Pancreas (tissue), 10 donors: ENCODE results near the gene SLC25A34. TPM values are rescaled to one million over a fixed set of nuclear protein-coding genes. Genes with fewer than 3 reads are reported as not detected.

Source experiments
- ATAC-seq, 4 donors: fragments of 200-7000 bp; cut with Tn5 transposase; one replicate each; pipeline versions ENCODE4 v1.8.0 to v1.9.1; 2020; ENCODE audit warnings: mild to moderate bottlenecking in 4 of 4, moderate library complexity in 4 of 4
- DNase-seq, 6 donors: peaks; one replicate each; pipeline ENCODE4 v3.0.0-alpha.2; 2020
- FAIRE-seq: peaks from 2 replicates; lab custom pipeline; 2012; peaks lifted over from hg19 to GRCh38; lab: Jason Lieb, UNC
- H3K27ac ChIP-seq, 4 donors: fragments of 200-600 bp; sonication (generic); 1 replicate in 3 of 4; 2 replicates in 1 of 4; pipeline versions ENCODE4 v1.5.0 to v1.8.0; 2020
- H3K27me3 ChIP-seq, 4 donors: fragments of 200-600 bp; one replicate each; pipeline ENCODE4 v1.8.0; 2021
- H3K36me3 ChIP-seq, 3 donors: fragments of 200-600 bp; sonication (generic) in 1 of 3; one replicate each; pipeline versions ENCODE4 v1.5.0 to v1.8.0; 2020 to 2021
- H3K4me1 ChIP-seq, 3 donors: fragments of 200-600 bp; one replicate each; pipeline ENCODE4 v1.8.0; 2021
- H3K4me3 ChIP-seq, 4 donors: fragments of 200-600 bp; sonication (generic) in 2 of 4; one replicate each; pipeline versions ENCODE4 v1.5.0 to v1.8.0; 2020 to 2021
- H3K9me3 ChIP-seq, 4 donors: fragments of 200-600 bp; one replicate each; pipeline ENCODE4 v1.8.0; 2021
- WGBS, 2 donors: extraction: QIAGEN DNeasy Blood & Tissue Kit; methylation state at CpG; one replicate each; pipeline ENCODE4 v1.1.7; 2013; 5-methylcytosine and 5-hydroxymethylcytosine counted together
- intact Hi-C, 3 donors: fragments of 100-400 bp; cut with DNase I; formaldehyde crosslinking; loops; one replicate each; pipeline versions ENCODE4 v1.11.1 to v1.14.2; 2022
- polyA plus RNA-seq, 2 donors: library from polyadenylated mRNA; stranded (reverse); fragments of 200-250 nt; gene quantifications; one replicate each; pipeline ENCODE4 v1.2.3, GENCODE V29; 2013
- total RNA-seq, 6 donors: library from RNA; stranded (reverse); fragmentation: NEBNext Ultra II Directional in 4 of 6; extraction: Animal tissue kit (Norgen Biotek cat#: 25700) in 4 of 6; gene quantifications; one replicate each; pipeline versions ENCODE4 v1.2.1 to v1.2.4, GENCODE V29; 2021 to 2023
- TF ChIP-seq, protein P1 (sequence below), 4 donors: fragments of 200-600 bp; sonication (generic) in 3 of 4; IDR thresholded peaks; one replicate each; pipeline versions ENCODE4 v1.5.0 to v1.8.0; 2021; ENCODE audit warnings: antibody characterized with exemption in 4 of 4
- donor health status: healthy with polysubstance abuse.
- donor health status: DM: no; HTN: no; CAD: no; lungs with moderate emphysema.
- donor health status: DM: no; HTN: no; CAD: no.
- donor health status: control.
- donor health status: control.
- donor health status: Bipolar disorder and iron deficiency.
- donor health status: DM: yes; HTN: yes; CAD: no.
- donor health status: DM: no; HTN: no; CAD: no.
- donor health status: DM: no; HTN: no; CAD: no.
- donor health status: DM: yes; HTN: yes; CAD: no.

Gene SLC25A34
- 1 to 10 TPM in 5 of 6 donors, under 1 TPM in 1; 0.57 to 1.9 (median 1.8) TPM for total RNA-seq
- 1 to 10 TPM; 6.1 to 6.9 TPM for polyA plus RNA-seq

DNA sequence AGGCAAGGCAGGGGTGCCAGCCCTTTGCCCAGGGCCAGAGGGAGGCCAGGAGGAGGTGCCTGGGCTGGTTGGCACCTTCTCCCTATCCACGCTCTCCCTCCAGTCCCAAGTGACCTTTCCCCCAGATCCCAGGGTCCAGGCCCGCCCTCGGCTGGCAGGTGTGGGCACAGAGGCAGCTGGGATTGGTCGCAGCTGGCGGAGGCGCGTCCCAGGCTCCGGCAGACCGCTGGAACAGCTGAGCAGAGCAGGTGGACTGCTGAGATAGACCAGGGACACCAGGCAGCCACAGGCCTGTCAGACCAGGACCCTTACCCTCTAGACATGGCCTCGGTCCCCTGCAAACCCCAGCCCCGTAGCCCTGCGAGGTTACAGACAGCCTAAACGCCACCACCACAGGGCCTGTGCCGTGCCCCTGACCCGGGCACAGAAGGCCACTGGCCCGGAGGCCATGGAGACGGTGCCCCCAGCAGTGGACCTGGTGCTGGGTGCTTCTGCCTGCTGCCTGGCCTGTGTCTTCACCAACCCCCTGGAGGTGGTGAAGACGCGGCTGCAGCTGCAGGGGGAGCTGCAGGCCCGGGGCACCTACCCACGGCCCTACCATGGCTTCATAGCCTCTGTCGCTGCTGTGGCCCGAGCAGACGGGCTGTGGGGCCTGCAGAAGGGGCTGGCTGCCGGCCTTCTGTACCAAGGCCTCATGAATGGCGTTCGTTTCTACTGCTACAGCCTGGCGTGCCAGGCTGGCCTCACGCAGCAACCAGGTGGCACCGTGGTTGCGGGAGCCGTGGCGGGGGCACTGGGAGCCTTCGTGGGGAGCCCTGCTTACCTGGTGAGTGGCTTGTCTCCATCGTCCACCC, at the start of gene SLC25A34:
Gene SLC25A34, plus strand, starts transcription at position 221 of the 854 bp plus-strand sequence. Its CDS starts 228 bp downstream, at position 449.
- H3K9me3 ChIP-seq = no peaks in the 10 kb centered on the region
- H3K4me3 ChIP-seq = peak within 1 kb of the TSS in 2 of 4 donors; percentile 12 to 20
- WGBS, 2 donors = 25 to 27% methylated on average over 32 to 35 of the region's 35 CpGs
- no peaks in the 10 kb centered on the region for H3K27me3 ChIP-seq
- TF ChIP-seq, protein P1, sequence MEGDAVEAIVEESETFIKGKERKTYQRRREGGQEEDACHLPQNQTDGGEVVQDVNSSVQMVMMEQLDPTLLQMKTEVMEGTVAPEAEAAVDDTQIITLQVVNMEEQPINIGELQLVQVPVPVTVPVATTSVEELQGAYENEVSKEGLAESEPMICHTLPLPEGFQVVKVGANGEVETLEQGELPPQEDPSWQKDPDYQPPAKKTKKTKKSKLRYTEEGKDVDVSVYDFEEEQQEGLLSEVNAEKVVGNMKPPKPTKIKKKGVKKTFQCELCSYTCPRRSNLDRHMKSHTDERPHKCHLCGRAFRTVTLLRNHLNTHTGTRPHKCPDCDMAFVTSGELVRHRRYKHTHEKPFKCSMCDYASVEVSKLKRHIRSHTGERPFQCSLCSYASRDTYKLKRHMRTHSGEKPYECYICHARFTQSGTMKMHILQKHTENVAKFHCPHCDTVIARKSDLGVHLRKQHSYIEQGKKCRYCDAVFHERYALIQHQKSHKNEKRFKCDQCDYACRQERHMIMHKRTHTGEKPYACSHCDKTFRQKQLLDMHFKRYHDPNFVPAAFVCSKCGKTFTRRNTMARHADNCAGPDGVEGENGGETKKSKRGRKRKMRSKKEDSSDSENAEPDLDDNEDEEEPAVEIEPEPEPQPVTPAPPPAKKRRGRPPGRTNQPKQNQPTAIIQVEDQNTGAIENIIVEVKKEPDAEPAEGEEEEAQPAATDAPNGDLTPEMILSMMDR (IDR thresholded peaks at IDR 0.05) = no peak
- intact Hi-C loops = loop anchor here in 1 of 3 donors (10.0 kb wide), 1 partner anchor 141 kb away; no protein-coding TSS in a partner anchor
- peak within 1 kb of the TSS; percentile 79 to 97 (median 84) for H3K27ac ChIP-seq
- H3K4me1 ChIP-seq = peaks cover 32 to 37% (median 37%) of the 10 kb centered on the region in 3 donors
- ATAC-seq = peak; percentile 88 to 91 (median 89)
- H3K36me3 ChIP-seq = peaks cover 0 to 16% (median 13%) of the 10 kb centered on the region in 3 donors
- FAIRE-seq = no peak
- peak; percentile 92 to 99 (median 96) for DNase-seq

- Histone ChIP-seq H3K27me3 (no peaks in the 10 kb centered on the region), H3K4me3 (no peak overlapping the region), H3K9me3 (no peaks in the 10 kb centered on the region), H3K4me1 (peaks cover 0 to 21% (median 9%) of the 10 kb centered on the region in 3 donors), H3K36me3 (no peaks in the 10 kb centered on the region), H3K27ac (no peak overlapping the region)
- DNase-seq = no peak
- TF ChIP-seq, protein P1 (IDR thresholded peaks at IDR 0.05) = no peak
- FAIRE-seq = no peak
- intact Hi-C loops = no loop called here
- ATAC-seq = no peak
- WGBS, 2 donors = 66 to 75% methylated on average over 2 of the region's 2 CpGs
Observed at GRCh38 chr1:15687446-15687845, 48.6 kb upstream of the SLC25A34 start.

- peaks cover 0 to 19% (median 8%) of the 10 kb centered on the region in 3 donors for H3K4me1 ChIP-seq
- WGBS, 2 donors = 96 to 98% methylated on average over 6 of the region's 6 CpGs
- FAIRE-seq = no peak
Observed at GRCh38 chr1:15690317-15690716, 45.7 kb upstream of the SLC25A34 start.

GRCh38 chr1:15691434-15692032, 44.5 kb upstream of the SLC25A34 start:
- Histone ChIP-seq H3K27me3 (no peaks in the 10 kb centered on the region), H3K36me3 (no peaks in the 10 kb centered on the region), H3K27ac (no peak overlapping the region), H3K9me3 (no peaks in the 10 kb centered on the region), H3K4me3 (no peak overlapping the region), H3K4me1 (peaks cover 0 to 10% (median 0%) of the 10 kb centered on the region in 3 donors)
- TF ChIP-seq, protein P1 (IDR thresholded peaks at IDR 0.05) = no peak
- 71 to 75% methylated on average over 11 of the region's 11 CpGs for WGBS, 2 donors
- FAIRE-seq (no peak), DNase-seq (peak in 1 of 6 donors; percentile 12), ATAC-seq (peak in 1 of 4 donors; percentile 34)
- intact Hi-C loops = no loop called here

More at GRCh38 chr1:15690317-15690716, 45.7 kb upstream of the SLC25A34 start:
- TF ChIP-seq, protein P1 (IDR thresholded peaks at IDR 0.05) = no peak
- DNase-seq (peak in 1 of 6 donors; percentile 2), ATAC-seq (no peak)
- intact Hi-C loops = no loop called here
- H3K9me3 ChIP-seq = no peaks in the 10 kb centered on the region
- H3K27ac ChIP-seq = no peak overlapping the region
- H3K4me3 ChIP-seq = no peak overlapping the region
- H3K36me3 ChIP-seq = no peaks in the 10 kb centered on the region
- H3K27me3 ChIP-seq = no peaks in the 10 kb centered on the region
